Smooth muscle cell (in vitro differentiated cells): ENCODE data around the gene SDF4. TPM values are rescaled to one million over a fixed set of nuclear protein-coding genes. Genes with fewer than 3 reads are reported as not detected.

Experiments used
- DNase-seq: peaks from one replicate; lab custom pipeline; 2025; ENCODE audit not compliant: unreplicated experiment; lab: John Stamatoyannopoulos, UW
- H2AFZ ChIP-seq: fragments of 200-600 bp; sonication (generic); 2 replicates; pipeline ENCODE4 v1.6.0; 2016; ENCODE audit warnings: antibody characterized with exemption, low read depth, mild to moderate bottlenecking
- H3F3A ChIP-seq: fragments of 200-600 bp; sonication (generic); 2 replicates; pipeline ENCODE4 v1.6.0; 2017; ENCODE audit warnings: antibody characterized with exemption, low read depth
- H3K27ac ChIP-seq: fragments of 200-600 bp; sonication (generic); 2 replicates; pipeline ENCODE4 v1.5.1; 2016; ENCODE audit warnings: low read depth, mild to moderate bottlenecking
- H3K27me3 ChIP-seq: fragments of 200-600 bp; sonication (generic); 2 replicates; pipeline ENCODE4 v1.6.1; 2016; ENCODE audit warnings: low read depth, mild to moderate bottlenecking
- H3K36me3 ChIP-seq: fragments of 200-600 bp; sonication (generic); 2 replicates; pipeline ENCODE4 v1.5.1; 2016; ENCODE audit warnings: low read depth
- H3K4me1 ChIP-seq: fragments of 200-600 bp; sonication (generic); 2 replicates; pipeline ENCODE4 v1.5.1; 2016; ENCODE audit warnings: low read depth
- H3K4me2 ChIP-seq: fragments of 200-600 bp; sonication (generic); 2 replicates; pipeline ENCODE4 v1.6.0; 2016; ENCODE audit warnings: mild to moderate bottlenecking
- H3K4me3 ChIP-seq: fragments of 200-600 bp; sonication (generic); 2 replicates; pipeline ENCODE4 v1.5.1; 2016; ENCODE audit warnings: mild to moderate bottlenecking
- H3K79me2 ChIP-seq: fragments of 200-600 bp; sonication (generic); 2 replicates; pipeline ENCODE4 v1.6.0; 2016; ENCODE audit warnings: low read depth, mild to moderate bottlenecking
- H3K9ac ChIP-seq: fragments of 200-600 bp; sonication (generic); 2 replicates; pipeline ENCODE4 v1.6.0; 2016; ENCODE audit warnings: low read depth
- H3K9me3 ChIP-seq: fragments of 200-600 bp; sonication (generic); replicated peaks from 2 replicates; pipeline ENCODE4 v1.5.1; 2016; ENCODE audit warnings: low read depth
- H4K20me1 ChIP-seq: fragments of 200-600 bp; sonication (generic); 2 replicates; pipeline ENCODE4 v1.6.0; 2016; ENCODE audit warnings: low read depth
- CTCF ChIP-seq: fragments of 200-600 bp; sonication (generic); IDR thresholded peaks from 2 replicates; pipeline ENCODE4 v1.5.1; 2017; ENCODE audit warnings: borderline replicate concordance, mild to moderate bottlenecking, antibody characterized with exemption; ENCODE audit not compliant: insufficient read depth, poor library complexity, severe bottlenecking
- WGBS: methylation state at CpG from one replicate; pipeline ENCODE4 v1.1.7; 2016; ENCODE audit warnings: low lambda C conversion rate; 5-methylcytosine and 5-hydroxymethylcytosine counted together
- polyA plus RNA-seq: library from polyadenylated mRNA; unstranded; fragments of >200 nt; fragmentation: Nextera tagmentation; extraction: Ambion mirVana; gene quantifications from 2 replicates; pipeline ENCODE4 v1.2.1, GENCODE V29; 2016
- total RNA-seq: library from RNA; depleted of rRNA; stranded (reverse); fragments of >200 nt; gene quantifications from 2 replicates; pipeline ENCODE4 v1.2.3, GENCODE V29; 2014

Gene SDF4
- total and polyA plus RNA-seq, 2 experiments from 2014 or later, result 94.9 to 263 TPM

GRCh38 chr1:1215881-1216605 is 15.8 kb downstream of the SDF4 start:
- H3K79me2 ChIP-seq, result no peaks in the 10 kb centered on the region
- no peak for TF ChIP-seq CTCF
- no peaks in the 10 kb centered on the region for H3F3A ChIP-seq
- no peaks in the 10 kb centered on the region for H3K4me1 ChIP-seq
- no peak overlapping the region for H3K27ac ChIP-seq
- no peaks in the 10 kb centered on the region for H3K27me3 ChIP-seq
- H3K9ac ChIP-seq, result no peak overlapping the region
- H4K20me1 ChIP-seq, result peaks cover 22% of the 10 kb centered on the region
- no peak overlapping the region for H3K4me3 ChIP-seq
- H3K36me3 ChIP-seq, result no peaks in the 10 kb centered on the region
- no peaks in the 10 kb centered on the region for H3K9me3 ChIP-seq
- H2AFZ ChIP-seq, result no peak overlapping the region
- DNase-seq, result no peak
- WGBS, result 96% methylated on average over 17 of the region's 21 CpGs
- no peak overlapping the region for H3K4me2 ChIP-seq

- Histone ChIP-seq H3F3A (no peaks in the 10 kb centered on the region), H3K79me2 (no peaks in the 10 kb centered on the region), H3K36me3 (no peaks in the 10 kb centered on the region), H2AFZ (no peak overlapping the region), H4K20me1 (peaks cover 16% of the 10 kb centered on the region), H3K27ac (no peak overlapping the region), H3K4me3 (no peak overlapping the region), H3K27me3 (no peaks in the 10 kb centered on the region), H3K9ac (no peak overlapping the region), H3K9me3 (no peaks in the 10 kb centered on the region), H3K4me1 (no peaks in the 10 kb centered on the region), H3K4me2 (no peak overlapping the region)
- 63% methylated on average over 11 of the region's 11 CpGs for WGBS
- DNase-seq, result no peak
- TF ChIP-seq CTCF, result no peak
Measured at GRCh38 chr1:1215080-1215676, 16.6 kb downstream of the SDF4 start.

- Histone ChIP-seq H3K9me3 (no peaks in the 10 kb centered on the region), H3F3A (no peaks in the 10 kb centered on the region), H3K9ac (no peak within 1 kb of the TSS), H4K20me1 (peaks cover 7% of the 10 kb centered on the region), H3K4me2 (no peak within 1 kb of the TSS), H3K27me3 (no peaks in the 10 kb centered on the region), H3K4me1 (no peaks in the 10 kb centered on the region), H3K4me3 (no peak within 1 kb of the TSS), H3K27ac (no peak within 1 kb of the TSS), H2AFZ (no peak within 1 kb of the TSS), H3K79me2 (no peaks in the 10 kb centered on the region), H3K36me3 (no peaks in the 10 kb centered on the region)
- 89% methylated on average over 47 of the region's 56 CpGs for WGBS
- TF ChIP-seq CTCF, result no peak
- DNase-seq, result no peak
Measured at GRCh38 chr1:1213345-1214265, 18.2 kb downstream of the SDF4 start, which contains the start of gene TNFRSF4. TNFRSF4 (minus strand) TSS chr1:1214153; CDS start chr1:1214127, 26 bp downstream.
